Germinal center (tissue), 1 donor: Measurements from ENCODE around the gene RFWD3.

Source experiments
- DNase-seq: peaks from one replicate; pipeline ENCODE4 v3.0.0; 2012; ENCODE audit warnings: mixed read lengths, low spot score

RFWD3 gene

DNA sequence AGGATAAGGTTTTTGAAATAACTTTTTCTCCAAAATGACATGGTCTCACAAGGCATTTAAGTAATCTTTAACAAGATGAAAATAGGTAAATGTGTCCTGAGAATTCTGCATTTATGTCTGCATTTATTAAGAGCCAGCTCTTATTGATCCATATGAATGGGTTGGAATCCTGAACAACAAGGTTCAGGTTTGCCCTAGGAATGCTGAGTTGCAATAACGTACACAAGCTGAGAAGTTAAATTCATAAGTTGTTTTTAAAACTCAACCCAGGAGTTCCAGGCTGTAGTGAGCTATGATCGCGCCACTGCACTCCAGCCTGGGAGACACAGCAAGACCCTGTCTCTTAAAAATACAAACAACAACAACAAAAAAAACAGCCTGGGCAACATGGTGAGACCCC, 87.8 kb downstream of the RFWD3 start:
- DNase-seq = no peak

- DNase-seq = no peak
Observed at GRCh38 chr16:74578433-74578832, 88.2 kb downstream of the RFWD3 start.

- DNase-seq = no peak
Observed at GRCh38 chr16:74577882-74578366, 88.8 kb downstream of the RFWD3 start.

- DNase-seq = no peak
Observed at GRCh38 chr16:74575807-74576643, 90.7 kb downstream of the RFWD3 start.

GRCh38 chr16:74575175-74575806, 91.4 kb downstream of the RFWD3 start:
- no peak for DNase-seq

GRCh38 chr16:74574146-74574545, 92.5 kb downstream of the RFWD3 start:
- no peak for DNase-seq

DNA sequence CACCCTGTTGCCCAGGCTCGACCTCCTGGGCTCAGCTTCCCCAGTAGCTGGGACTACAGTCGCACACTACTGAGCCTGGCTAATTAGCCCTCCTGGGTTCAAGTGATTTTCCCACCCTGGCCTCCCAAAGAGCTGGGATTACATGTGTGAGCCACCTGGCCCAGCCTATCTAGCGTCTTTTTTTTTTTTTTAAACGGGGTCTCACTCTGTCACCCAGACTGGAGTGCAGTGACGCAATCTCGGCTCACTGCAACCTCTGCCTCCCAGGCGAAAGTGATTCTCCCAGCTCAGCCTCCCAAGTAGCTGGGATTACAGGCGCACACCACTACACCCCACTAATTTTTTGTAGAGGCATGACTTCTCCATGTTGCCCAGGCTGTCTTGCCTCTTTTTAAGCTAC, 93.1 kb downstream of the RFWD3 start:
- DNase-seq = no peak
